OCI-LY3 (cell line): ENCODE results near the gene GPRC5D.

ENCODE experiments used
- EZH2phosphoT487 ChIP-seq: fragments of 200-600 bp; shearing (Covaris generic); IDR thresholded peaks from 2 replicates; pipeline ENCODE4 v1.6.1; 2018; ENCODE audit warnings: antibody characterized with exemption, mixed run types, low read depth
- TF ChIP-seq, protein P1 (sequence below): fragments of 200-600, 300-600 bp; sonication (generic); IDR thresholded peaks from 2 replicates; pipeline ENCODE4 v1.5.1; 2014; ENCODE audit warnings: antibody characterized with exemption, low read length, low read depth

DNA sequence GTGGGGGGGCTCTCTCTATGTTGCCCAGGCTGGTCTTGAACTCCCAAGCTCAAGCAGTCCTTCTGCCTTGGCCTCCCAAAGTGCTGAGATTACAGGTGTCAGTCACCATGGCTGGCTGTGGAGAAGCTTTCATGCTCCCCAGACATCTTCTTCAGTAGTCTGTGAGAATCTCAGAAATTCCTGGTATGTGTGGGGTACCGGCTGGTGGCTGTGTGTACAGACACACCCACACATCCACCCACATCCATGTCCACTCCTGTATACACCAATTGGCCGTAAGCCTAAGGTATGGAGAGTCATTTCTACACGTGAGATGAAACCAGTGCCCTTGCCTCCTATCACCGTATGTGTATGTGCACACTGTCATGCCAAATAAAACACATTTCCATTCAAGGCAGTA is 27.8 kb downstream of the GPRC5D start:
- TF ChIP-seq, protein P1, sequence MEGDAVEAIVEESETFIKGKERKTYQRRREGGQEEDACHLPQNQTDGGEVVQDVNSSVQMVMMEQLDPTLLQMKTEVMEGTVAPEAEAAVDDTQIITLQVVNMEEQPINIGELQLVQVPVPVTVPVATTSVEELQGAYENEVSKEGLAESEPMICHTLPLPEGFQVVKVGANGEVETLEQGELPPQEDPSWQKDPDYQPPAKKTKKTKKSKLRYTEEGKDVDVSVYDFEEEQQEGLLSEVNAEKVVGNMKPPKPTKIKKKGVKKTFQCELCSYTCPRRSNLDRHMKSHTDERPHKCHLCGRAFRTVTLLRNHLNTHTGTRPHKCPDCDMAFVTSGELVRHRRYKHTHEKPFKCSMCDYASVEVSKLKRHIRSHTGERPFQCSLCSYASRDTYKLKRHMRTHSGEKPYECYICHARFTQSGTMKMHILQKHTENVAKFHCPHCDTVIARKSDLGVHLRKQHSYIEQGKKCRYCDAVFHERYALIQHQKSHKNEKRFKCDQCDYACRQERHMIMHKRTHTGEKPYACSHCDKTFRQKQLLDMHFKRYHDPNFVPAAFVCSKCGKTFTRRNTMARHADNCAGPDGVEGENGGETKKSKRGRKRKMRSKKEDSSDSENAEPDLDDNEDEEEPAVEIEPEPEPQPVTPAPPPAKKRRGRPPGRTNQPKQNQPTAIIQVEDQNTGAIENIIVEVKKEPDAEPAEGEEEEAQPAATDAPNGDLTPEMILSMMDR, result no peak
- TF ChIP-seq EZH2phosphoT487, result no peak
